MM.1S (cell line): ENCODE measurements around the gene EFTUD2.

Source experiments
- CTCF ChIP-seq: fragments of 300-600 bp; sonication (generic); IDR thresholded peaks from 2 replicates; pipeline ENCODE4 v1.5.1; 2016; ENCODE audit warnings: antibody characterized with exemption, low read length, mixed read lengths
- EZH2phosphoT487 ChIP-seq: fragments of 300-600 bp; sonication (generic); IDR thresholded peaks from 2 replicates; pipeline ENCODE4 v1.6.1; 2018; ENCODE audit warnings: antibody characterized with exemption, low read length

DNA sequence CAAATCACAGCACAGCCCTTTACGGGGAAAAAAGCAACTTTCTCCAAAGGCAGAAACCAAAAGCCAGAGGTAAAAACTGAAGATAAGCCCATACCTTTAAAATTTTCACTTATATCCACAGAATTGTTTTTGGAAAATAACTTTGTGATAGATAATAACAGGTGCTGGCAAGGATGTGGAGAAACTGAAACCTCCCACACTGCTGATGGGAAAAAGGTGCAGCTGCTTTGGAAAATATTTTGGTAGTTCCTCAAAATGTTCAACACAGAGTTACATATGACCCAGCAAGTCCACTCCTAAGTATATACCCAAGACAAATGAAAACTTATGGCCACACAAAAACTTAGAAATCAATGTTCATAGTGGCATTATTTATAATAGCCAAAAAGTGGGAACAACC lies 12.2 kb downstream of the EFTUD2 start:
- TF ChIP-seq EZH2phosphoT487: no peak
- TF ChIP-seq CTCF: no peak
